ENCODE measurements around the gene NEK6.

Gene NEK6

GRCh38 chr9:124291801-124292396 is 34.1 kb downstream of the NEK6 start:
- no peak for ATAC-seq
- TF ChIP-seq ZC3H10 (CRISPR knock-in tag; IDR thresholded peaks at IDR 0.05) (no peak), ZFP3 (CRISPR knock-in tag; IDR thresholded peaks at IDR 0.05) (no peak), SNAI2 (CRISPR knock-in tag; IDR thresholded peaks at IDR 0.05) (no peak), TOX (CRISPR knock-in tag; IDR thresholded peaks at IDR 0.05; ENCODE audit: borderline replicate concordance) (no peak), ZFP30 (CRISPR knock-in tag; IDR thresholded peaks at IDR 0.05) (no peak), RARB (CRISPR knock-in tag; IDR thresholded peaks at IDR 0.05) (no peak), ZNF565 (CRISPR knock-in tag; conservative IDR thresholded peaks at IDR 0.05; ENCODE audit: low read depth) (no peak), ARNTL (CRISPR knock-in tag; IDR thresholded peaks at IDR 0.05; ENCODE audit: borderline replicate concordance, low read depth) (no peak), PPARA (CRISPR knock-in tag; IDR thresholded peaks at IDR 0.05; ENCODE audit: borderline replicate concordance) (no peak)
- TF ChIP-seq, protein P1, sequence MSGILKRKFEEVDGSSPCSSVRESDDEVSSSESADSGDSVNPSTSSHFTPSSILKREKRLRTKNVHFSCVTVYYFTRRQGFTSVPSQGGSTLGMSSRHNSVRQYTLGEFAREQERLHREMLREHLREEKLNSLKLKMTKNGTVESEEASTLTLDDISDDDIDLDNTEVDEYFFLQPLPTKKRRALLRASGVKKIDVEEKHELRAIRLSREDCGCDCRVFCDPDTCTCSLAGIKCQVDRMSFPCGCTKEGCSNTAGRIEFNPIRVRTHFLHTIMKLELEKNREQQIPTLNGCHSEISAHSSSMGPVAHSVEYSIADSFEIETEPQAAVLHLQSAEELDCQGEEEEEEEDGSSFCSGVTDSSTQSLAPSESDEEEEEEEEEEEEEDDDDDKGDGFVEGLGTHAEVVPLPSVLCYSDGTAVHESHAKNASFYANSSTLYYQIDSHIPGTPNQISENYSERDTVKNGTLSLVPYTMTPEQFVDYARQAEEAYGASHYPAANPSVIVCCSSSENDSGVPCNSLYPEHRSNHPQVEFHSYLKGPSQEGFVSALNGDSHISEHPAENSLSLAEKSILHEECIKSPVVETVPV (CRISPR knock-in tag; IDR thresholded peaks at IDR 0.05): no peak

GRCh38 chr9:124292696-124293593 is 35.2 kb downstream of the NEK6 start:
- no peak for ATAC-seq
- TF ChIP-seq ZFP3 (CRISPR knock-in tag; IDR thresholded peaks at IDR 0.05): no peak
- TF ChIP-seq ZFP30 (CRISPR knock-in tag; IDR thresholded peaks at IDR 0.05): no peak
- no peak for TF ChIP-seq ARNTL (CRISPR knock-in tag; IDR thresholded peaks at IDR 0.05; ENCODE audit: borderline replicate concordance, low read depth)
- no peak for TF ChIP-seq CSDC2 (CRISPR knock-in tag; IDR thresholded peaks at IDR 0.05)
- no peak for TF ChIP-seq ZNF70 (CRISPR knock-in tag; IDR thresholded peaks at IDR 0.05)

- ATAC-seq: no peak
- TF ChIP-seq ZNF565 (CRISPR knock-in tag; conservative IDR thresholded peaks at IDR 0.05; ENCODE audit: low read depth): no peak
- TF ChIP-seq ZFP30 (CRISPR knock-in tag; IDR thresholded peaks at IDR 0.05): no peak
- no peak for TF ChIP-seq TOX (CRISPR knock-in tag; IDR thresholded peaks at IDR 0.05; ENCODE audit: borderline replicate concordance)
- TF ChIP-seq SNAI2 (CRISPR knock-in tag; IDR thresholded peaks at IDR 0.05): no peak
- no peak for TF ChIP-seq ISL1 (CRISPR knock-in tag; IDR thresholded peaks at IDR 0.05)
- TF ChIP-seq GLIS3 (CRISPR knock-in tag; IDR thresholded peaks at IDR 0.05): no peak
- TF ChIP-seq, protein P2, sequence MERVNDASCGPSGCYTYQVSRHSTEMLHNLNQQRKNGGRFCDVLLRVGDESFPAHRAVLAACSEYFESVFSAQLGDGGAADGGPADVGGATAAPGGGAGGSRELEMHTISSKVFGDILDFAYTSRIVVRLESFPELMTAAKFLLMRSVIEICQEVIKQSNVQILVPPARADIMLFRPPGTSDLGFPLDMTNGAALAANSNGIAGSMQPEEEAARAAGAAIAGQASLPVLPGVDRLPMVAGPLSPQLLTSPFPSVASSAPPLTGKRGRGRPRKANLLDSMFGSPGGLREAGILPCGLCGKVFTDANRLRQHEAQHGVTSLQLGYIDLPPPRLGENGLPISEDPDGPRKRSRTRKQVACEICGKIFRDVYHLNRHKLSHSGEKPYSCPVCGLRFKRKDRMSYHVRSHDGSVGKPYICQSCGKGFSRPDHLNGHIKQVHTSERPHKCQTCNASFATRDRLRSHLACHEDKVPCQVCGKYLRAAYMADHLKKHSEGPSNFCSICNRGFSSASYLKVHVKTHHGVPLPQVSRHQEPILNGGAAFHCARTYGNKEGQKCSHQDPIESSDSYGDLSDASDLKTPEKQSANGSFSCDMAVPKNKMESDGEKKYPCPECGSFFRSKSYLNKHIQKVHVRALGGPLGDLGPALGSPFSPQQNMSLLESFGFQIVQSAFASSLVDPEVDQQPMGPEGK (CRISPR knock-in tag; IDR thresholded peaks at IDR 0.05; ENCODE audit: borderline replicate concordance): no peak
- no peak for TF ChIP-seq ARNTL (CRISPR knock-in tag; IDR thresholded peaks at IDR 0.05; ENCODE audit: borderline replicate concordance, low read depth)
- TF ChIP-seq, protein P3, sequence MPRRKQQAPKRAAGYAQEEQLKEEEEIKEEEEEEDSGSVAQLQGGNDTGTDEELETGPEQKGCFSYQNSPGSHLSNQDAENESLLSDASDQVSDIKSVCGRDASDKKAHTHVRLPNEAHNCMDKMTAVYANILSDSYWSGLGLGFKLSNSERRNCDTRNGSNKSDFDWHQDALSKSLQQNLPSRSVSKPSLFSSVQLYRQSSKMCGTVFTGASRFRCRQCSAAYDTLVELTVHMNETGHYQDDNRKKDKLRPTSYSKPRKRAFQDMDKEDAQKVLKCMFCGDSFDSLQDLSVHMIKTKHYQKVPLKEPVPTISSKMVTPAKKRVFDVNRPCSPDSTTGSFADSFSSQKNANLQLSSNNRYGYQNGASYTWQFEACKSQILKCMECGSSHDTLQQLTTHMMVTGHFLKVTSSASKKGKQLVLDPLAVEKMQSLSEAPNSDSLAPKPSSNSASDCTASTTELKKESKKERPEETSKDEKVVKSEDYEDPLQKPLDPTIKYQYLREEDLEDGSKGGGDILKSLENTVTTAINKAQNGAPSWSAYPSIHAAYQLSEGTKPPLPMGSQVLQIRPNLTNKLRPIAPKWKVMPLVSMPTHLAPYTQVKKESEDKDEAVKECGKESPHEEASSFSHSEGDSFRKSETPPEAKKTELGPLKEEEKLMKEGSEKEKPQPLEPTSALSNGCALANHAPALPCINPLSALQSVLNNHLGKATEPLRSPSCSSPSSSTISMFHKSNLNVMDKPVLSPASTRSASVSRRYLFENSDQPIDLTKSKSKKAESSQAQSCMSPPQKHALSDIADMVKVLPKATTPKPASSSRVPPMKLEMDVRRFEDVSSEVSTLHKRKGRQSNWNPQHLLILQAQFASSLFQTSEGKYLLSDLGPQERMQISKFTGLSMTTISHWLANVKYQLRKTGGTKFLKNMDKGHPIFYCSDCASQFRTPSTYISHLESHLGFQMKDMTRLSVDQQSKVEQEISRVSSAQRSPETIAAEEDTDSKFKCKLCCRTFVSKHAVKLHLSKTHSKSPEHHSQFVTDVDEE (CRISPR knock-in tag; IDR thresholded peaks at IDR 0.05): no peak
- TF ChIP-seq, protein P1 (CRISPR knock-in tag; IDR thresholded peaks at IDR 0.05): no peak
- TF ChIP-seq ZFP3 (CRISPR knock-in tag; IDR thresholded peaks at IDR 0.05): no peak
- no peak for TF ChIP-seq BACH2 (CRISPR knock-in tag; IDR thresholded peaks at IDR 0.05; ENCODE audit: borderline replicate concordance)
- TF ChIP-seq ZNF8 (CRISPR knock-in tag; IDR thresholded peaks at IDR 0.05): no peak
- TF ChIP-seq RARB (CRISPR knock-in tag; IDR thresholded peaks at IDR 0.05): no peak
- TF ChIP-seq OSR1 (CRISPR knock-in tag; IDR thresholded peaks at IDR 0.05): no peak
- TF ChIP-seq, protein P4, sequence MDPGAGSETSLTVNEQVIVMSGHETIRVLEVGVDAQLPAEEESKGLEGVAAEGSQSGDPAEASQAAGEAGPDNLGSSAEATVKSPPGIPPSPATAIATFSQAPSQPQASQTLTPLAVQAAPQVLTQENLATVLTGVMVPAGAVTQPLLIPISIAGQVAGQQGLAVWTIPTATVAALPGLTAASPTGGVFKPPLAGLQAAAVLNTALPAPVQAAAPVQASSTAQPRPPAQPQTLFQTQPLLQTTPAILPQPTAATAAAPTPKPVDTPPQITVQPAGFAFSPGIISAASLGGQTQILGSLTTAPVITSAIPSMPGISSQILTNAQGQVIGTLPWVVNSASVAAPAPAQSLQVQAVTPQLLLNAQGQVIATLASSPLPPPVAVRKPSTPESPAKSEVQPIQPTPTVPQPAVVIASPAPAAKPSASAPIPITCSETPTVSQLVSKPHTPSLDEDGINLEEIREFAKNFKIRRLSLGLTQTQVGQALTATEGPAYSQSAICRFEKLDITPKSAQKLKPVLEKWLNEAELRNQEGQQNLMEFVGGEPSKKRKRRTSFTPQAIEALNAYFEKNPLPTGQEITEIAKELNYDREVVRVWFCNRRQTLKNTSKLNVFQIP (CRISPR knock-in tag; IDR thresholded peaks at IDR 0.05; ENCODE audit: borderline replicate concordance, low read depth): no peak
- TF ChIP-seq TCF4 (CRISPR knock-in tag; IDR thresholded peaks at IDR 0.05; ENCODE audit: borderline replicate concordance): no peak
- TF ChIP-seq ZNF70 (CRISPR knock-in tag; IDR thresholded peaks at IDR 0.05): no peak
- no peak for TF ChIP-seq ESRRG (CRISPR knock-in tag; IDR thresholded peaks at IDR 0.05)
- TF ChIP-seq PPARA (CRISPR knock-in tag; IDR thresholded peaks at IDR 0.05; ENCODE audit: borderline replicate concordance): no peak
Measured at GRCh38 chr9:124293718-124294506, 36.2 kb downstream of the NEK6 start.

All from SK-N-SH treated with all-trans-retinoic acid at 6 μM for 48 hours (cell line).